Breast epithelium (tissue), 4 donors: ENCODE measurements around the gene SLC10A3. TPM values are rescaled to one million over a fixed set of nuclear protein-coding genes. Genes with fewer than 3 reads are reported as not detected.

Experiments
- DNase-seq, 2 donors: peaks; one replicate each; pipeline ENCODE4 v3.0.0-alpha.2; 2019; ENCODE audit warnings: low spot score in 2 of 2
- H3K27ac ChIP-seq, 2 donors: fragments of 200-600 bp; sonication (generic) in 1 of 2; one replicate each; pipeline ENCODE4 v1.5.1; 2016 to 2019; ENCODE audit warnings: mild to moderate bottlenecking in 1 of 2
- H3K27me3 ChIP-seq, 2 donors: fragments of 200-600 bp; sonication (generic) in 1 of 2; one replicate each; pipeline versions ENCODE4 v1.5.1 to v1.6.0; 2017 to 2019; ENCODE audit warnings: control low read depth in 1 of 2, mild to moderate bottlenecking in 1 of 2
- H3K36me3 ChIP-seq: fragments of 200-600 bp; one replicate; pipeline ENCODE4 v1.5.1; 2019
- H3K4me1 ChIP-seq, 2 donors: fragments of 200-600 bp; sonication (generic); one replicate each; pipeline ENCODE4 v1.5.1; 2016 to 2019; ENCODE audit warnings: control low read depth in 1 of 2
- H3K4me3 ChIP-seq, 3 donors: fragments of 200-600 bp; sonication (generic); 1 replicate in 2 of 3; 2 replicates in 1 of 3; pipeline ENCODE4 v1.5.1; 2016 to 2019; ENCODE audit warnings: mild to moderate bottlenecking in 3 of 3, moderate library complexity in 2 of 3
- H3K9me3 ChIP-seq, 2 donors: fragments of 200-600 bp; sonication (generic) in 1 of 2; one replicate each; pipeline ENCODE4 v1.5.1; 2016 to 2019; ENCODE audit warnings: control low read depth in 1 of 2
- CTCF ChIP-seq, 3 donors: fragments of 450-650 bp; IDR thresholded peaks; one replicate each; pipeline ENCODE4 v1.5.1; 2016 to 2017; ENCODE audit warnings: antibody characterized with exemption in 3 of 3, mild to moderate bottlenecking in 3 of 3, moderate library complexity in 3 of 3
- POLR2A ChIP-seq: fragments of 450-650 bp; IDR thresholded peaks from one replicate; pipeline ENCODE4 v1.6.1; 2016; ENCODE audit warnings: antibody characterized with exemption, mild to moderate bottlenecking, moderate library complexity
- POLR2AphosphoS5 ChIP-seq, 3 donors: sonication (generic); formaldehyde crosslinking; IDR thresholded peaks; one replicate each; pipeline ENCODE4 v1.6.1; 2017; ENCODE audit warnings: antibody characterized with exemption in 3 of 3
- intact Hi-C: fragments of 100-400 bp; cut with DNase I; formaldehyde crosslinking; loops from one replicate; pipeline ENCODE4 v1.15.1; 2023; ENCODE audit warnings: low total_unique reads
- total RNA-seq, 3 donors: library from RNA; depleted of rRNA; stranded (reverse); fragments of >200 nt; gene quantifications; one replicate each; pipeline ENCODE4 v1.1.0, GENCODE V29; 2016

Gene SLC10A3
- total RNA-seq, 3 donors from 2014 or later = 17.0 to 24.0 (median 19.5) TPM

GRCh38 chrX:154490021-154490413 lies 412 bp downstream of the SLC10A3 start:
- intact Hi-C loops = no loop called here
- peak overlapping the region; percentile 92 to 99 for H3K27ac ChIP-seq
- no peaks in the 10 kb centered on the region for H3K9me3 ChIP-seq
- no peaks in the 10 kb centered on the region for H3K36me3 ChIP-seq
- H3K4me1 ChIP-seq = peaks cover 0 to 7% of the 10 kb centered on the region in 2 donors
- H3K4me3 ChIP-seq = peak overlapping the region; percentile 59 to 83 (median 69)
- TF ChIP-seq POLR2A (no peak), POLR2AphosphoS5 (IDR thresholded peaks at IDR 0.05) (no peak), CTCF (IDR thresholded peaks at IDR 0.05) (no peak)
- H3K27me3 ChIP-seq = peaks cover 0 to 29% of the 10 kb centered on the region in 2 donors
- DNase-seq = no peak

- Histone ChIP-seq H3K4me3 (peak overlapping the region; percentile 59 to 83 (median 69)), H3K36me3 (no peaks in the 10 kb centered on the region), H3K27ac (peak overlapping the region; percentile 92 to 99), H3K27me3 (peaks cover 0 to 23% of the 10 kb centered on the region in 2 donors), H3K4me1 (peaks cover 0 to 7% of the 10 kb centered on the region in 2 donors), H3K9me3 (no peaks in the 10 kb centered on the region)
- DNase-seq = no peak
- TF ChIP-seq POLR2AphosphoS5 (IDR thresholded peaks at IDR 0.05) = no peak
- TF ChIP-seq CTCF (IDR thresholded peaks at IDR 0.05) = no peak
- TF ChIP-seq POLR2A = no peak
- intact Hi-C loops = no loop called here
Observed at GRCh38 chrX:154489182-154489581, 1.2 kb downstream of the SLC10A3 start.

DNA sequence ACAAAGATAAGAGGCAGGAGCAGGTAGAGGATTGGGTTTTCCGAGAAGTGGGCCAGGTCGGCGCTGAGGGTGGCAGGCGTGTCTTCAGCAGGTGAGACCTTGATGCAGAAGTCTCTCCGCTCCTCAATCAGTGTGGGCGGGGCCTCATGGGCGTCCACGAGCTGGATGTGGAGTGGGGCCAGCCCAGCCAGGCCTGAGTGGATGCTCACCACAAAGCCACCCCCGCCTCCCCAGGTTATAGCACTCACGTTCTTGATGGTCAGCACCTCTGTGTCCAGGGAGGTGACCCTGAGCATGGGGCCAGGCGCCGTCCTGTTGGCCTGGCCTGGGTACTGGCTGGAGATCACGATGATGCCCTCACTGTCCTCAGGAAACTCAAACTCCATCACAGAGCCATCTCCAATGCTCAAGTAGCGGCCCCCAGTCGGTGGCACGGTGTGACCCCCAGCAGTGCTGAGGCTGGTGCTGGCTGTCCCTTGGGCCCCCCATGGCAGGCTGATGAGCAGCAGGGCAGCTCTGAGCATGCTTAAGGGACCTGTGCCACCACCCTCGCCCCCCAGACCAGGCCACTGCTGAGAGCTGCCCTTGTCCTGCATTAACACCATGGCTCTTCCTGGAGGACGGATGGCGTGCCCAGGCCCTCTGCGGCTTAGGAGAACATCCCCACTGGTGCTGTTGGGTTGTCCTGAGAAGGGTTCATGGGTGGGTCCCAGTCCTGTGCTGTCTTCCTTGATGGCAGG lies 1.9 kb downstream of the SLC10A3 start:
- Histone ChIP-seq H3K27ac (peak overlapping the region in 1 of 2 donors; percentile 99), H3K9me3 (no peaks in the 10 kb centered on the region), H3K36me3 (no peaks in the 10 kb centered on the region), H3K27me3 (peaks cover 0 to 24% of the 10 kb centered on the region in 2 donors), H3K4me3 (no peak overlapping the region), H3K4me1 (peaks cover 0 to 7% of the 10 kb centered on the region in 2 donors)
- DNase-seq = no peak
- intact Hi-C loops = no loop called here
- no peak for TF ChIP-seq CTCF (IDR thresholded peaks at IDR 0.05)
- TF ChIP-seq POLR2AphosphoS5 (IDR thresholded peaks at IDR 0.05) = no peak
- no peak for TF ChIP-seq POLR2A

- H3K9me3 ChIP-seq = no peaks in the 10 kb centered on the region
- intact Hi-C loops = no loop called here
- TF ChIP-seq CTCF (IDR thresholded peaks at IDR 0.05) (no peak), POLR2AphosphoS5 (IDR thresholded peaks at IDR 0.05) (no peak), POLR2A (no peak)
- no peaks in the 10 kb centered on the region for H3K36me3 ChIP-seq
- peaks cover 0 to 7% of the 10 kb centered on the region in 2 donors for H3K4me1 ChIP-seq
- H3K27me3 ChIP-seq = peaks cover 0 to 27% of the 10 kb centered on the region in 2 donors
- DNase-seq = no peak
- peak overlapping the region in 1 of 2 donors; percentile 77 for H3K27ac ChIP-seq
- H3K4me3 ChIP-seq = no peak overlapping the region
Observed at GRCh38 chrX:154487518-154488290, 2.7 kb downstream of the SLC10A3 start.
